ENCODE results near the gene NOTCH4. TPM values are rescaled to one million over a fixed set of nuclear protein-coding genes. Genes with fewer than 3 reads are reported as not detected.

The NOTCH4 gene
- total RNA-seq, 1 donor from 2014 or later = 242 TPM

- DNase-seq (ENCODE audit: extremely low read depth, low read depth, low spot score) = no peak
Measured at GRCh38 chr6:32183030-32183429, 40.8 kb downstream of the NOTCH4 start.

- DNase-seq (ENCODE audit: extremely low read depth, low read depth, low spot score) = no peak
Measured at GRCh38 chr6:32182555-32182981, 41.3 kb downstream of the NOTCH4 start.

GRCh38 chr6:32181915-32182529 is 41.8 kb downstream of the NOTCH4 start:
- no peak for DNase-seq (ENCODE audit: extremely low read depth, low read depth, low spot score)

- no peak for DNase-seq (ENCODE audit: extremely low read depth, low read depth, low spot score)
Measured at GRCh38 chr6:32181148-32181702, 42.6 kb downstream of the NOTCH4 start.

GRCh38 chr6:32179766-32180405 is 44.0 kb downstream of the NOTCH4 start:
- DNase-seq (ENCODE audit: extremely low read depth, low read depth, low spot score) = no peak

- no peak for DNase-seq (ENCODE audit: extremely low read depth, low read depth, low spot score)
Measured at GRCh38 chr6:32178547-32179440, 45.1 kb downstream of the NOTCH4 start.

GRCh38 chr6:32177788-32178546 is 45.9 kb downstream of the NOTCH4 start, which contains the start of gene RNF5:
TSS of gene RNF5 (plus strand) at chr6:32178405. CDS start at chr6:32178512, 107 bp downstream.
- DNase-seq (ENCODE audit: extremely low read depth, low read depth, low spot score) = peak; percentile 100

GRCh38 chr6:32177183-32177787 is 46.6 kb downstream of the NOTCH4 start:
- DNase-seq (ENCODE audit: extremely low read depth, low read depth, low spot score) = no peak

- DNase-seq (ENCODE audit: extremely low read depth, low read depth, low spot score) = no peak
Measured at GRCh38 chr6:32176476-32177182, 47.2 kb downstream of the NOTCH4 start.

- DNase-seq (ENCODE audit: extremely low read depth, low read depth, low spot score) = no peak
Measured at GRCh38 chr6:32175711-32176475, 48.0 kb downstream of the NOTCH4 start, which contains the start of gene AGPAT1. TSS of gene AGPAT1 (minus strand) at chr6:32176084. CDS start at chr6:32171496, 4,588 bp downstream.

GRCh38 chr6:32175322-32175710 is 48.6 kb downstream of the NOTCH4 start:
- DNase-seq (ENCODE audit: extremely low read depth, low read depth, low spot score) = no peak

GRCh38 chr6:32174416-32174815 is 49.5 kb downstream of the NOTCH4 start:
- no peak for DNase-seq (ENCODE audit: extremely low read depth, low read depth, low spot score)

GRCh38 chr6:32173051-32173727 is 50.7 kb downstream of the NOTCH4 start:
- DNase-seq (ENCODE audit: extremely low read depth, low read depth, low spot score) = no peak

- DNase-seq (ENCODE audit: extremely low read depth, low read depth, low spot score) = no peak
Measured at GRCh38 chr6:32171234-32171633, 52.6 kb downstream of the NOTCH4 start.

- no peak for DNase-seq (ENCODE audit: extremely low read depth, low read depth, low spot score)
Measured at GRCh38 chr6:32170294-32170693, 53.6 kb downstream of the NOTCH4 start.

- no peak for DNase-seq (ENCODE audit: extremely low read depth, low read depth, low spot score)
Measured at GRCh38 chr6:32168807-32169591, 54.9 kb downstream of the NOTCH4 start.

- no peak for DNase-seq (ENCODE audit: extremely low read depth, low read depth, low spot score)
Measured at GRCh38 chr6:32168350-32168749, 55.5 kb downstream of the NOTCH4 start.
